HG02759 (cell line): Measurements from ENCODE around the gene RNASE8.
"Not testable (repeated sequence)": the region's sequence is repeated elsewhere in the genome, so short reads cannot be mapped to it uniquely, and the experiment has no call there.

Experiments
- ATAC-seq: cut with Tn5 transposase; IDR thresholded peaks from one replicate; pipeline ENCODE4 v1.9.1; 2021; ENCODE audit warnings: mild to moderate bottlenecking, moderate library complexity; ENCODE audit not compliant: unreplicated experiment

RNASE8 gene, protein sequence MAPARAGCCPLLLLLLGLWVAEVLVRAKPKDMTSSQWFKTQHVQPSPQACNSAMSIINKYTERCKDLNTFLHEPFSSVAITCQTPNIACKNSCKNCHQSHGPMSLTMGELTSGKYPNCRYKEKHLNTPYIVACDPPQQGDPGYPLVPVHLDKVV

DNA sequence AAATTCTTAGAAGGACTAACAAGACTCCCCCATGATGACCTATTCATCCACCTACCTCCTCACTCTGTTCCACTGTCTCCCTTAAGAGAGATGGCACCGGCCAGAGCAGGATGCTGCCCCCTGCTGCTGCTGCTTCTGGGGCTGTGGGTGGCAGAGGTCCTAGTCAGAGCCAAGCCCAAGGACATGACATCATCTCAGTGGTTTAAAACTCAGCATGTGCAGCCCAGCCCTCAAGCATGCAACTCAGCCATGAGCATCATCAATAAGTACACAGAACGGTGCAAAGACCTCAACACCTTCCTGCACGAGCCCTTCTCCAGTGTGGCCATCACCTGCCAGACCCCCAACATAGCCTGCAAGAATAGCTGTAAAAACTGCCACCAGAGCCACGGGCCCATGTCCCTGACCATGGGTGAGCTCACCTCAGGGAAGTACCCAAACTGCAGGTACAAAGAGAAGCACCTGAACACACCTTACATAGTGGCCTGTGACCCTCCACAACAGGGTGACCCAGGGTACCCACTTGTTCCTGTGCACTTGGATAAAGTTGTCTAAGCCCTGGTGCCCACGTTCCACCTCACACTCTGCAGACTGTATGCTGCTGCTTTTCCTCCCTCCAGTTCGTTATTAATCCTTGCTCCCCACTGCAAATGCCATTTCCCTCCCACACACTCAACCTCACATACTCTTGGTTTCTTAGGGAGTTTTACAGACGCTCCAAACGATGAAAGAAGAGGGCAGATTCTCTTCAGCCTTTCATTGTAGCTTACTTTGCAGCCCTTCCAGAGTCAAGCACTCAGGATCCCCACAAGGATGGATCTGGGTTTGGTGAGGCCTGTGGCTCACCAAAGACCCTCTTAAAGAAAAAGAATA is at the start of gene RNASE8:
Gene RNASE8 (plus strand): TSS at position 20 of the 873 bp plus-strand sequence. CDS start 71 bp downstream, at position 91.
- ATAC-seq: no peak

DNA sequence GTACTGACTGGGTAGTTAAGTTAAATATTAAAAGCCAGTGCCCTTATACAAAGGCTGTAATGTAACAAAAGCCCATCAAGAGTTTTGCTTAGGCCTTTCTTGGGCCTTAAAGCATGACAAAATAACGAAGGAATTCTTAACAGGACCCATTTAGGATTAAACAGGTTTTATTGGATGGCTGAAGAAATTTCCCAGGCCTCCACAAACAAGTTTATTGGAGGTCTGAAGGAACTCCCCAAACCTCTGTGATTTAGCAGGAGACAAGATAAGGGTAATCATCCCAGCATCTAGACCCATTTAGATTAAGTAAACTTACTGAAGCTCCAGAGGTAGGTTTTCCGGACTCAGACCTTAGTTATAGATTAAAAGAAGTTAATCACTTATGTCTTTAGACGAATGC is 47.9 kb upstream of the RNASE8 start:
- ATAC-seq: not testable (repeated sequence)

DNA sequence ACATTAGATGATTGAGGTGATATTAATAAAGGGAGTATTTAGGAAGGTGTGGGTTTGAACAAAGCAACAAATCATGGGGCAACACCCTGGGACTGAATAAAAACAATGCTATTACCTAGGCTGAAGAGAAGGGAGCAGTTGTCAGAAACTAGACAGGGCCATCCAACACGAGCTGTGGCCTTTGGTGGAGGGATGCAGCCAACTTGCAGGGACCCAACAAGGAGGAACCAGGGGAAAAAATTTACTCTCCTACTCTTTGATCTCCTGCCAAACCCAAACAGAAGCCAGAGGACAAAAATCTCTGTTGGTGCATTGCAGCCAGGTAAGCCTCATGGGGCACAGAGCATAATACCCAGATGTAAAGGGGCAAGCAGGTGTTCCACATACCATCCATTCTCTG is 46.5 kb upstream of the RNASE8 start:
- no peak for ATAC-seq

DNA sequence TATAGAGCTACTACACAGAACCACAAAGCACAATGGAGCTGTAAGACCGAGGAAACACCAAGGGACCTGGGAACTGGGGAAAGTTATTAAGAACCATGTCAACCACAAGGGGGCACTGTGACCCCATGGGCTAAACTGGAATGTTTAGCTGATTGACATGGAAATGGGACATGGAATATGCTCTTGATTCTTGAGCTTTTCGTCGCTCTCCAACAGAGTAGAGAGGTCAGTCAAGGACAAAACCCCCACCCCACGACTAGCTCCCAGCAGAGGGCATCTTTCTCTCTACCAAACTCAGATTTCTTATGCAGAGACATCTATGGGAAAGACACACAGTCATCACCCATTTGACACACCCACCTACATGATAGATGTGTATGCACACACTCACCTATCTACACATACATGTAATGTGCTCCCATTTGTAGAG is 42.8 kb upstream of the RNASE8 start:
- ATAC-seq: peak; percentile 66

DNA sequence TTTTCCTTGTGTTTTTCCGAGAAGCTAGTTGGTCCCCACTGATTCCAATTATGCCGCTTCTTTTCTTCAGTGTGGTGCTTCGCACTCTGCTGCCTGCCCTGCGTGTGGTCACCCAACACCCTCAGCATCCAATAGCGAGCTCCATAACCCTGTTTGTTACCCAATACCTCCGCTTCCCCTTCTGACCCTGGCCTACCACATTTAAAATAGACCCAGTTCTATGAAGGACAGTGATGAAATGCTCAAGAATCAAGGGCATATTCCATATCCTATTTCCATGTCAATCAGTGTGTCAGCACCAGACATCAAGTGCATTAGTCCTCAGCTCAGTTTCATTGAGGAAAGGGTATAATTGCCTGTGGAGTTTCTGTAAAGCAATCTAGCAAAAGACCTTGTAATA is 42.3 kb upstream of the RNASE8 start:
- no peak for ATAC-seq

DNA sequence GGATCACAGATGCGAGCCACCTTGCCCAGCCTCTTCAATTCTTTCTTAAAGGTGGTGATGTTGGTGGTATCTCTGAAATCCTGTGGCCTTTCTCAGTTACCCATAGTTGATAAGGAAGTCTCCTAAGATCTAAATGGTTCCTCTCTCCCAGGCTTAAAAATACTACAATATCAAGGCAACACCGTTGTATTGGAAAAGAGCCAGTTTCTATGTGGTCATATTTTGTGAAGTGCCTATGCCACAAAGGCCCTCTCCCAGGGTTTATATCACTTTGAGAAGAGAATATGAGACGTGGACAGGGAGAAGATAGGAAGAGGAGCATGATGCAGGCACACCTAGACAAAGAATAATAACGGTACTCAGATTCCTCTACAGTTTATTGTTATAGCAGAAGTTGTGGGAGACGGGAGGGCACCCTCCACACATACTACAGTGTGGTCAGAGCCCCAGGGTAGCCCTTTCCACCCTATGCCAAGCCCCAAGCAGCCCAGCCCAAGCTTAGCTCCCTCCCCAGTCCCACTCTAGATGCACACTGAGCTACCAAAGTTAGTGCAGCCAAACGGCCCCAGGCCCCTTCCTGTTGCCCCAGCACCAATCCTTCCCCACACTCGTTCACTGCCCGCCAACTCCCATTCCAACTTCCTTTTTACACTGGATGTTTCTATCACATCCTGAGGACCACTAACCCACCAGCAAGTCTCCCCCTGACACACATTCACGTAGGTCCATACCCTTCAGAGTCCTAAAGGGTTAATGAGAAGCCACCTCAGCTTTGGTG is 41.0 kb upstream of the RNASE8 start:
- ATAC-seq: no peak

DNA sequence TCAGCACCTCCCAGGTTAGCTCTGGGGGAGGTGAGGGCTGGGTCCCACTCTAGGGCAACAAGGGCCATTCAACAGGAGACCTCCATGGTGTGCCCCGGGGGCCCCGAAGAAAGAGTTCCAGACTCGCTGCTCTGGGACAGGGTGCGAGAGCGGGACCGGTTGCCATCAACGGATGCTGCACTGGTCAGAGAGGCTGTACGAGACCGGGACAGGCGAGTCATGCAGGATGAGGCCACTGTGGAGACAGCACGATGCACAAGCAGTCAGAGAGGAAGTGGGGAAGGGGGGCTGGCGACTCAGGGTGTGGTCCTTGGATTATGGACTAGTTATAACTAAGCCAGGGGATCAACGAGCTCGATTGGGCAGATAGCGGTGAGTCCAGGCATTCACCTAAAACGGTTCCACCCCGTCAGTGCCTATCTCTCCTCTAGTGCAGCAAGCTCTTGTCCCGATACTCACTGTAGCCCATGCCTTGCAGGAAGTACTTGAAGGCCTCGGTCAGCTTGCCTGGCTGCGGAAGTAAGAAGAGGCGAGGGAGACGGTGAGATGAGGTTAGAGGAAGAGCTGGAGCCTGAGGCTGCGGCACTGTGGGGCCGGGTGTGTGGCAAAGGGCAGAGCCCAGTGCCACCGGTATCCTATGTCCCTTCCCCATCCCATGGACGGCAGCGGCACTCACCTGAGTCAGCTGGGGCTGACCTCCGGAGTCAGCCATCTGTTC is 39.9 kb upstream of the RNASE8 start:
- no peak for ATAC-seq

DNA sequence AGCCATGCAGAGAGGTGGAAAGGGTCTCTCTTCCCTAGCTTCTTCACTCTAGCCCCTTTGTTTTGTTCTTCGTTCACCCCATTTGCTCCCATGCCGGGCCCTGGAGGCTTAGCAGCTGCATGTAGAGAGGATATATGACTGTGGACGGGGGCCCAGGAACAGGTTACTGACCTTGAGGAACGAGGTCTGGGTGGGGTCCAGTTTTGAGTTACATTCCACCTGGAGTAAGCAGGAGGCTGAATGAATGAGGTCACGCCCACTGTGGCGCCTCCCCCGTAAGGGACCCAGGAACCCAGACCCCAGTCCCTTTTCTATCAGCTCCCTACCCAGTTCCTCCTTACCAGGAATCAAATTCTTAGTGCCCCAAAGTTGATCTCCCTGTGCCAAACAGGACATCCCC is 39.3 kb upstream of the RNASE8 start:
- ATAC-seq: no peak

DNA sequence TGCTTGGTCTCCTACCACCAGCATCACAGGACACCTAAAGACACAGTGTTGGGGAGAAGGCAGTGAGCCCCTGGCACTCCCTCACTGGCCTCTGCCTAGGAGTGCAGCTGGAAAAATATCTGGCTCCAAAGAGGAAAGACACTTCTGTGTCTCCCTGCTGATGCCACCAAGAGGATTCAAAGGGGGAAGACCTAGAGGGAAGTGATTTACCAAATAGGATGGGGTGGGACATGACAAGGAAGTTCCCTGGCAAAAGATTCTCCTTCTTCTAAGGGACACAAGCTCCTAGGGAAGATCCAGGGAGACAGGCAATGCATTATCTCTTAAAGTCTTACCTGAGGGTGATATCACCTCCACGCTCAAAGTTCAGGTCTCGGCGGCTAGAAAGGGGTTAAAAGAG is 38.8 kb upstream of the RNASE8 start:
- no peak for ATAC-seq

DNA sequence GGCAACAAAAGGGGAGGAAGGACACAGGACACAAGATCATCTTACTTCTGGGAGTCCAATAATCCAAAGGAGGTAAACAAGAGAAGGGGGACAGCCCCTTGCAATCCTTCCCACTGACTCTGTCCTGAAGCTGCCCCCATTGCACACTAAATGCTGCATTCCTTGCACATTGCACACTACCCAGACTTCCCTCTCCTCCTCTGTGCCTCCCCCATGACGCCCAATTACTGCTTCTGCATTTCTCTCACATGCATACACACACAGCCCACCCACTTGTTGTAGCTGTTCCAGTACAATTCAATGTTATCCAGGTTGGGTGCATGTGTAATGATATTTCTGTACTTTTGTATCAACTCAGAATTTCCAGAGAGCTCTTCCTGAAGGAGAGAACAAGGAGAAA is 38.3 kb upstream of the RNASE8 start:
- no peak for ATAC-seq

DNA sequence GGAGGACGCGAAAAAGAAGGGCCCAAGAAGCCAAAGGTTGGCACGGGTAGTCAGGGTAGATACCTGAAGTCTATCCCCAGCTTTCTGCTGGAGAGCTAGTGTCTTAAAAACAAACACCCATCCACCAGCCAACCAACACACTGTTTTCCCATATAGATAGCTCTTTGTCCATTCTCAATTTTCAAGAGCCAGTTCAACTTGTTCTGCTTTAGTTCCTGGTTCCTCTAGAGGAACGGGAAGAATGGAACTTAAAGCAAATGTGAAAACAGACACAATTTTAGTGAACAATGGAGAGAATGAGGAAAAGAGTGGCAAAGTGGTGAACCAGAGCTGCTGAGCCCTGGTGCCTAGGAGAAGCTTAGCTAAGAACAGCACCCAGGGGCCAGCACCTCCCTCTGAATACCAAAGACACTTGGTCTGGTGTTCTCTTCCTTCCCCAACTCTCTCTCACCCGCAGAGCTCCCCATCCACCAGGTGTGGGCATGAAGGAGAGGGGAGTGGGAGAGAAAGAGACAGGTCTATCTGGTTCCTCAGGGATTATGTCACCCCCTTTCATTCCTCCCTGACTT is 36.6 kb upstream of the RNASE8 start:
- ATAC-seq: no peak

DNA sequence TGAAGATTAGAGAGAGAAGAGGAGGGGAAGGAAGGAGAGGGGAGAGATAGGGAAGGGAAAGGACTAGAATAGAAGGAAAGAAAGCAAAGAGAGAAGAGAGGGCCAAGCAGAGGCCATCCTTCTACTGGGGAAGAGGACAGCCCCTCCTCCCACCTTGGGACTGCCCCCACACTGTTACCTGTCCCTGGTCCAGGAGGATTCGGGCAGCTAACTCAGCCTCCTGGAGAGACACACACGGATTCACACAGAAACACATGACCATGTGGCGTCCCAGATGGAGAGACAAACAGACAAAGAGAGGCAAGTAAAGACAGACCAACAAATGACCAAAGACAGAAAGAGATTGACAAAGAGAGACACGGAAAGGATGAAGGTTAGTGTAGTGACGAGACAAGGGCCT is 34.9 kb upstream of the RNASE8 start:
- no peak for ATAC-seq

DNA sequence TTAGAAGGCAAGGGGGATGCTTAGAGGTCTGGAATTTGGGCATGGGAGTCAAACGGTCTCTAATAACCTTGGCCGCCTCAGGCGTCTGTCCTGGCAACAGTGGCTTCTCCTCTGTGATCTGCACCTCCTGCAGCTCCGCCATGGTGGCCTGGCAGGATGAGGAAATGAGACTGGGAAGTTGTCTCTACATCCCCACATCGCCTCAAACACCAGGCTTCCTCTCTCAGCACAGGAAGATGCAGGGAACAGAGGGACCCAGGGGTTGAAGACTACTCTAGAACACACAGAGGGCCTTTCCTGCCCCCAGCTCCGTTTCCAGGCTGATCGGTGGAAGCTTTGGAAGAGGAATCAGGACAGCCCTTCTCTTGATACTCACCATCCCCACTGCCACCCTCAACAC is 34.4 kb upstream of the RNASE8 start:
- no peak for ATAC-seq

DNA sequence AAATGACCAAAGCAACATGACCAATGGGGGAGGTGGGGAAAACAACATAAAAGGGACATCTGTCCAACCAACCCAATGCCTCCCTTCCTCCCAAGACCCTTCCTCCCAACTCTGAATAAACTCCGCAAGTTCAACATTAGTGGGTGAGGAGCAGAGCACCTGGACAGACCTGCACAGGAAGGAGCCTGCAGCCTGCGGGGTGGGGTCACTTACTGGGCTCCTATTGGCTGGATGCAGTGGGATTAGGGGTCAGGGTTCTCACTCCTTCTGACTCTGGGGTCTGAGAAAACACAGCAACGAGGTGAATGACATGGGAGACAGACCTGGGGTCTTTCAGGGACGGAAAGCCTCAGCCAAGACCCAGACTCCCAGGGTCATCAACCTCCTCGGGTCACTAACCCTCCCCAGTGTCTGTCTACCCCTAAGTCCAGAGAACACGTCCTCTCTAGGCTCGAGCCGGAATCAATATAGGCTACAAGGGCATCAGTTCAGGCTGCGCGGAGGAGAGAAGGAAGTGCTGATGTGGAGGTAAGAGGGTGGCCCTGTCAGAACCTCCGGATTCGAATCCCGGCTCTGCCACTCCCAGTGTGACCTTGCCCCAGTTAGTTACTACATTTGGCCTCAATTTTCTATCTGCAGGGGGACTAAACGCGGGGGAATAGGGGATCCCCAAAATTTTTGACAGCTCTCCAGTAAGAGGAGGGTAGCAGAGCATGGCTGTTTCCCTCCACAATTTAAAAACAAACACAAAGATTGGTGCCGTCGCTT is 33.6 kb upstream of the RNASE8 start:
- ATAC-seq: no peak

DNA sequence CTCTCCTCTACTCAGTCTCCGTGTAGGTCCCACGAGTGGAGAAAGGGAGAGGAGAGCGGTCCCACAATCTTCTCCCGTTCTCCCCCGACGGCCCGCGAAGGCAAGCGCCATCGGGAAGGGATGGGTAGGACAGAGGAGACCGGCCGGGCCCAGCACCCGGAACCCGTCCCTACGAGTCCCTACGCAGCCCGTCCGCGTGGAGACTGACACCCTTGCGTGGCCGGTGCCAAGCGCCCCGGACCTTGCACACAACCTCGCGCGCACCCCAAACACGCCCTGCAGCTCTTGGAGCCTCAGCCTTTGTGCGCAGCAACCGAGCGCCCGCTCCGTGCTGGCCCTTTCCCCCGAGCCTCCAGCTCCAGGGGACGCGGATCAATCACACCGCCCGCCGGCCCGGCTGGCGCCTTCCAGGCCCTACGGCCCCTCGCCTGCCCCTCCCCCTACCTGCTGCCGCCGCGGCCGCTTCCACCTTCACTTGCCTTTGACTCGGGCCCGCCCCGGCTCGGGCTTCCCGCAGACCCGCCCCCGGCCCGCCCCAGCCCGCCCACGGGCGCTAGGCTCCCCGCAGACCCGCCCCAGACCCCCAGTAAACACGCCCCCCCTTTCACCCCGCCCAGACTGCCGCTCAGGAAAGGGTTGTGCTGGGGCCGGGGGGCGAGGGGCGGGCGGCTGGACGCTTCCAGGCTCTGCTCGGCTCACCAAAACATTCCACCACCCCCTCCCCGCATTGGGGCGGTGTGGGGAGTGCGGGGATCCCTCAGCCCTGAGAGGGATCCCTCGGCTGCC is 32.8 kb upstream of the RNASE8 start, which contains the start of gene NDRG2:
Gene NDRG2 (minus strand): TSS at position 477 of the 786 bp plus-strand sequence. CDS start 1,746 bp downstream, outside the sequence.
- ATAC-seq: peak; percentile 74

DNA sequence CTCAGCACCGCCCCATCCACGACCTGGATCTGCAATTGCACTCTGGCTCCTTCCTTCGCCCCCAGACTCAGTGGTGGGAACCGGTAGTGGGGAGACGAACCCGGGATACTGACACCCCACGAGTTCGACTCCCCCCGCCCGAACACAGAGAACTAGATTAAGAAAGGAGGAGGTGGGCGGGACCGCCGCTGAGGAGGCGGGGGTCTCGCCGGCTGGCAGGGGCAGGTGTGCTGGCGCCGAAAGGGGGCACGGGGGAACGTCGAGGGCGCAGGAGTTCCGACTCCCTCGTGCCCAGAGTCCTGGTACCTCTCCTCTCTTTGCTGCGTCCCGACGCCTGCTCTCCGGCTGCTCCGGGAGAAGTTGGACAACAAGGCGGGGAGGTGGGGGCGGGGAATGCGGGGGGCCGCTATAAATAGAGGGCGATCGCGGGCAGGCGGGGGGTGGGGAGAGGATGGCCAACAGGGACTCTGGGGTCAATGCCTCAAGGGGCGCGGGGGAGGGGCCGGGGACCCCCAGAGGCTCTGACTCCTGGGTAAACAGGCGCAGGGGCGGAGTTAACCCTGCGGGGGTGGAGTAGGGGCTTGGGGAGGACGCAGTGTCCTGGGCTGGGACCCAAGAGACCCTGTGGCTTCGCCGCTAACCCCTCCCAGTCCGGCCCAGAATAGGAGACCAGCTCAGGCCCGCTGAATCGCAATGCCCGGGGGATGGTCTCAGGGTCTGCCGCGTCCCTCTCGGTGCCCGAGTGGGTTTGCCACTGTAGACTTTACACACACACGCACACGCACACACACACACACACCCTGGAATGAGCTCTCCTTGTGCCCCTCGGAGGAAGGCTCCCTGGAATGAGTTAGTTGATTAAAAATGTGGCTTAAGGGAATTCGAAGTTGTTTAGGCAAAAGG is 32.0 kb upstream of the RNASE8 start:
- no peak for ATAC-seq

DNA sequence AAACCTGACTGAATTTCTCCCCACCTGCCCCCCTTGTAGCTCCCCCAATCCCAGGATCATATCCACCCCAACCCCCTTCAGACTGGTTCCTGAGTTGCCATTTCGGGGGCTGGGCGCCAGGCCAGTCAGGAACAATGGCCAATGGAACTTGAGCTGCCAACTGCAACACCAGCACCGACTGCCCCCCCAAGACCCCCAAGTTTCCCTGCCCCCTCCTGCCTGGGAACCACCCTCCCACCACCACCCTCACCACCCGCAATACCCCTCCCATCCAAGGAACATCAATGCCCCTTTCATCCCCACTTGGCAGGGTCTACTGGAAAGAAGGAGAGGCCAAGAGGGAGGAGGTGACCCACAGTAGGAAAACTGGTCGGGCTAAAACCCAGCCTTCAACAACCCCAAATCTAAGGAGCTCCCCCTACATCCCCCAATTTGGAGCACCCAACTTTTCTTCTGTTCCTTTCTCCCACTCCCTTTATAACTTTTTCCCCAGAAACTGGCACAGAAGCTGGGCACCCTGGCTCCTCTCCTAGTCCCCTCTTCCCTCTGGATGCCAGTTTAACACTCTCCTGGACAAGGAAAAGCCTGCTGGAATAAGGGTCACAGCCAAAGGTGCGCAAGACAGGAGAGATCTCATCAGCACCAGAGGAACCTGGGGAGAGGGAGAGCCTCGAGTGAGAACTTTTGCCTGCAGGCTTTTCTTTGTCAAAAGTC is 31.2 kb upstream of the RNASE8 start:
- no peak for ATAC-seq

DNA sequence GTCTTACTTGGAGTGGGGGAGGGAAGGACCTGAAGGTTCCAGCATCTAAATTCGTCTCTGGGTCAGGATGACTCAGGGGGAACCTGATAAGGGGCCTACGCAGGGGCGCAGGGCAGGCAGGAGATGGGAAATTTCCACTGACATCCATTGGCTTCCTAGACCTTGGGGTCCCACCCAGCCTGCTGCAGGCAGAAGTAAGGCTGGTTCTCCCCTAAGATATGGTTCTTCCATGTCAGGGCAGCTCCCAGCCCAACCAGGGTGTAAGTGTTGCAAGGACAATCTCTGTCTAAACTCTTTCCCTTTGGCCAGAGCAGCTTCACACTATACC is 30.7 kb upstream of the RNASE8 start:
- ATAC-seq: no peak
